Measurements from ENCODE around the gene SUGCT. TPM values are rescaled to one million over a fixed set of nuclear protein-coding genes. Genes with fewer than 3 reads are reported as not detected.
A peak's percentile ranks its signal among the peaks of the same experiment; 100 is the strongest.

SUGCT gene
- total RNA-seq, 1 experiment from 2014 or later = 5.4 TPM

DNA sequence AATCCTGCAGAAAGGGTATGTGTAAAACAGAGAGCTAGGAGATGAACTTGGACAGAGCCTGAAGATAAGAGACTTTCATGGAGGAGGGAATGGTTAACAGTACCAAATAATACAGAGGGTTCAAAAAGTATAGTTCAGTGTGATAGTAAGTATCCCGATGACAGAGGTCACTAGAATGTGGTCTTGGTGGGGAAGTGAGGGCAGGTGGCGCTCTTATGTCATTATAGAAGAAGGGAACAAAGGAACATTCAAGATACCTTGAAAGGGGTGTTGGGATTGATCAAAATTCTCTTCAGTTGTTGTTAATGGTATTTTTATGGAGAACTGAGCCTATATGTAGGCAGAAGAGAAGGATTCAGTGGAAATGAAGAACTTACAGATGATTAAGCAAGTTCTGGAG, 312.5 kb downstream of the SUGCT start:
- no peaks in the 10 kb centered on the region for H3K23me2 ChIP-seq (ENCODE audit: insufficient read length, low read depth, low read length, poor library complexity, severe bottlenecking)
- H3K4me1 Mint-ChIP-seq = peaks cover 0 to 2% of the 10 kb centered on the region in 2 experiments; a peak in 1 of 4 replicates
- H2AK5ac ChIP-seq (ENCODE audit: insufficient read length, low read length) = no peak overlapping the region
- WGBS (ENCODE audit: extremely low coverage, insufficient read length, low lambda C conversion rate) = no CpG with 5 or more reads among the region's 2 CpGs
- no peak overlapping the region for H2BK12ac ChIP-seq (ENCODE audit: insufficient read length, low read depth, low read length)
- no peak overlapping the region for H3K9ac ChIP-seq (ENCODE audit: extremely low read depth, insufficient read length, low read length)
- no peaks in the 10 kb centered on the region for H3K4me1 ChIP-seq (ENCODE audit: insufficient read depth, low read length)
- peak overlapping the region in 1 of 3 experiments; percentile 71; a peak in 1 of 7 replicates for H3K27ac Mint-ChIP-seq
- H3K27me3 Mint-ChIP-seq (ENCODE audit: low read depth) = no peaks in the 10 kb centered on the region
- no peaks in the 10 kb centered on the region for H3K79me1 ChIP-seq (ENCODE audit: insufficient read depth, low read depth, low read length, poor library complexity, severe bottlenecking)
- H4K20me1 ChIP-seq (ENCODE audit: control insufficient read depth, insufficient read depth, insufficient read length) = no peaks in the 10 kb centered on the region
- H3K23ac ChIP-seq (ENCODE audit: insufficient read length, low read depth, low read length) = no peak overlapping the region
- H4K5ac ChIP-seq (ENCODE audit: insufficient read length, low read depth, low read length) = no peak overlapping the region
- H4K8ac ChIP-seq (replicated peaks; ENCODE audit: insufficient read length, low read depth, low read length) = no peak overlapping the region
- H3K56ac ChIP-seq (ENCODE audit: insufficient read length, low read depth, low read length) = no peak overlapping the region
- H2AFZ ChIP-seq (ENCODE audit: low read length) = no peak overlapping the region
- no peak overlapping the region for H2BK20ac ChIP-seq (ENCODE audit: low read depth, low read length, poor library complexity, severe bottlenecking)
- H2BK15ac ChIP-seq (ENCODE audit: low read depth, low read length) = no peak overlapping the region
- no peaks in the 10 kb centered on the region for H3K79me2 ChIP-seq (ENCODE audit: insufficient read depth, low read length)
- H3K4me3 Mint-ChIP-seq = no peak overlapping the region
- DNase-seq = no peak
- no peak overlapping the region for H3K27ac ChIP-seq (ENCODE audit: insufficient read length, low read depth, low read length)
- no peak overlapping the region for H3T11ph ChIP-seq (ENCODE audit: low read length)
- no peak overlapping the region for H2BK5ac ChIP-seq (ENCODE audit: insufficient read length, low read length)
- TF ChIP-seq, protein P1, sequence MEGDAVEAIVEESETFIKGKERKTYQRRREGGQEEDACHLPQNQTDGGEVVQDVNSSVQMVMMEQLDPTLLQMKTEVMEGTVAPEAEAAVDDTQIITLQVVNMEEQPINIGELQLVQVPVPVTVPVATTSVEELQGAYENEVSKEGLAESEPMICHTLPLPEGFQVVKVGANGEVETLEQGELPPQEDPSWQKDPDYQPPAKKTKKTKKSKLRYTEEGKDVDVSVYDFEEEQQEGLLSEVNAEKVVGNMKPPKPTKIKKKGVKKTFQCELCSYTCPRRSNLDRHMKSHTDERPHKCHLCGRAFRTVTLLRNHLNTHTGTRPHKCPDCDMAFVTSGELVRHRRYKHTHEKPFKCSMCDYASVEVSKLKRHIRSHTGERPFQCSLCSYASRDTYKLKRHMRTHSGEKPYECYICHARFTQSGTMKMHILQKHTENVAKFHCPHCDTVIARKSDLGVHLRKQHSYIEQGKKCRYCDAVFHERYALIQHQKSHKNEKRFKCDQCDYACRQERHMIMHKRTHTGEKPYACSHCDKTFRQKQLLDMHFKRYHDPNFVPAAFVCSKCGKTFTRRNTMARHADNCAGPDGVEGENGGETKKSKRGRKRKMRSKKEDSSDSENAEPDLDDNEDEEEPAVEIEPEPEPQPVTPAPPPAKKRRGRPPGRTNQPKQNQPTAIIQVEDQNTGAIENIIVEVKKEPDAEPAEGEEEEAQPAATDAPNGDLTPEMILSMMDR (conservative IDR thresholded peaks at IDR 0.05) = peak; percentile 55
- H2BK120ac ChIP-seq (ENCODE audit: low read depth, low read length, poor library complexity, severe bottlenecking) = no peak overlapping the region
- H3K27me3 ChIP-seq (ENCODE audit: insufficient read depth, low read length) = no peaks in the 10 kb centered on the region
- H3K18ac ChIP-seq (ENCODE audit: insufficient read length, low read depth, low read length) = no peak overlapping the region
- no peak overlapping the region for H4K91ac ChIP-seq (ENCODE audit: insufficient read length, low read depth, low read length)
- peaks cover 4 to 7% of the 10 kb centered on the region in 2 experiments; a peak in 3 of 5 replicates for H3K9me3 Mint-ChIP-seq
- H3K9me3 ChIP-seq (ENCODE audit: control insufficient read depth, low read depth, low read length) = no peaks in the 10 kb centered on the region
- H3K4ac ChIP-seq (ENCODE audit: low read depth, low read length) = no peak overlapping the region
- no peak overlapping the region for H3K4me2 ChIP-seq (ENCODE audit: insufficient read depth, insufficient read length, low read length)
- H3K14ac ChIP-seq (ENCODE audit: insufficient read depth, low read length) = no peak overlapping the region
- H3K36me3 Mint-ChIP-seq (ENCODE audit: insufficient read depth in 1 of 3, low read depth in 3 of 3) = no peaks in the 10 kb centered on the region
